HepG2 (cell line): ENCODE measurements around the gene STAP2. TPM values are rescaled to one million over a fixed set of nuclear protein-coding genes. Genes with fewer than 3 reads are reported as not detected.

Source experiments
- ATAC-seq: fragments of 200-7000 bp; cut with Tn5 transposase; 3 replicates; pipeline ENCODE4 v1.9.1; 2020; ENCODE audit warnings: mild to moderate bottlenecking, moderate library complexity
- BruUV-seq: library from RNA; stranded (reverse); fragments of 400-500 nt; replicated peaks from 2 replicates; lab custom pipeline; 2021; lab: Mats Ljungman, UMichigan
- CTCF ChIA-PET: fragments of 300-600 bp; formaldehyde crosslinking; extraction: SDS; loops from one replicate; lab custom pipeline; 2021; ENCODE audit warnings: low total read pairs, inconsistent platforms, low intra/inter-chr PET ratio; lab: Yijun Ruan, JAX
- POLR2A ChIA-PET: fragments of 350-600 bp; sonication (Branson Sonifier 250); formaldehyde crosslinking; loops from one replicate; lab custom pipeline; 2020; ENCODE audit warnings: antibody characterized with exemption, inconsistent platforms; lab: Yijun Ruan, JAX
- DNase-seq: peaks from one replicate; pipeline ENCODE4 v3.0.0-alpha.2; 2015; ENCODE audit warnings: low spot score
- FAIRE-seq: peaks from 3 replicates; lab custom pipeline; 2011; peaks lifted over from hg19 to GRCh38; lab: Jason Lieb, UNC
- H2AFZ ChIP-seq: one replicate; pipeline ENCODE4 v1.6.1; 2011; ENCODE audit warnings: low read length, inconsistent platforms
- H3K27ac ChIP-seq: fragments of 300-600 bp; 3 replicates; pipeline ENCODE4 v1.8.0; 2011; ENCODE audit warnings: mixed run types, mild to moderate bottlenecking, mixed read lengths, low read length, inconsistent platforms; ENCODE audit not compliant: insufficient read depth; ENCODE audit errors: extremely low read length
- H3K27me3 ChIP-seq, 2 experiments: fragments of 200-600 bp in 1 of 2; 2 replicates in 1 of 2; 3 replicates in 1 of 2; pipeline versions ENCODE4 v1.6.0 to v1.8.0; 2011; ENCODE audit warnings: low read length in 2 of 2, mild to moderate bottlenecking in 2 of 2, moderate library complexity in 2 of 2, inconsistent platforms in 1 of 2; ENCODE audit not compliant: insufficient read depth in 2 of 2, control insufficient read depth in 1 of 2
- H3K36me3 ChIP-seq, 2 experiments: fragments of 200-600 bp in 1 of 2; replicated peaks in 1 of 2; 2 replicates in 1 of 2; 3 replicates in 1 of 2; pipeline versions ENCODE4 v1.5.1 to v1.8.0; 2011; ENCODE audit warnings: low read length in 2 of 2, inconsistent platforms in 1 of 2; ENCODE audit not compliant: insufficient read depth in 2 of 2, control insufficient read depth in 1 of 2
- H3K4me1 ChIP-seq: 2 replicates; pipeline ENCODE4 v1.5.1; 2012; ENCODE audit warnings: low read length, inconsistent platforms; ENCODE audit not compliant: insufficient read depth
- H3K4me2 ChIP-seq: 2 replicates; pipeline ENCODE4 v1.6.0; 2011; ENCODE audit warnings: low read depth, low read length, inconsistent platforms
- H3K4me3 ChIP-seq, 3 experiments: fragments of 200-600 bp in 1 of 3; sonication (generic), shearing (Covaris generic) in 1 of 3; replicated peaks in 1 of 3; 2 replicates each; pipeline ENCODE4 v1.5.1; 2011 to 2016; ENCODE audit warnings: low read length in 3 of 3, inconsistent platforms in 2 of 3, low read depth in 2 of 3, mild to moderate bottlenecking in 2 of 3, control low read depth in 1 of 3, mixed read lengths in 1 of 3; ENCODE audit not compliant: insufficient read depth in 1 of 3
- H3K79me2 ChIP-seq: one replicate; pipeline ENCODE4 v1.6.1; 2011; ENCODE audit warnings: low read length, inconsistent platforms; ENCODE audit not compliant: insufficient read depth
- H3K9ac ChIP-seq: 2 replicates; pipeline ENCODE4 v1.6.0; 2011; ENCODE audit warnings: mild to moderate bottlenecking, low read depth, low read length, inconsistent platforms; ENCODE audit not compliant: insufficient read depth
- H3K9me3 ChIP-seq: 2 replicates; pipeline ENCODE4 v1.5.1; 2012; ENCODE audit warnings: mild to moderate bottlenecking, low read length
- H4K20me1 ChIP-seq: 2 replicates; pipeline ENCODE4 v1.6.0; 2011; ENCODE audit warnings: inconsistent platforms, mild to moderate bottlenecking, low read length, moderate library complexity; ENCODE audit not compliant: insufficient read depth
- HNRNPL ChIP-seq: fragments of 200-400 bp; formaldehyde crosslinking; IDR thresholded peaks from 2 replicates; pipeline ENCODE4 v1.6.1; 2017; ENCODE audit warnings: mild to moderate bottlenecking, low read depth, low read length
- MEIS1 ChIP-seq: sonication (generic); formaldehyde crosslinking; IDR thresholded peaks from 2 replicates; pipeline ENCODE4 v1.9.0; 2021; ENCODE audit warnings: mild to moderate bottlenecking, missing genetic modification reagents, moderate library complexity, borderline replicate concordance
- POGK ChIP-seq: sonication (generic); formaldehyde crosslinking; conservative IDR thresholded peaks from 2 replicates; pipeline ENCODE4 v1.8.0; 2022; ENCODE audit warnings: mild to moderate bottlenecking, moderate library complexity, missing genetic modification reagents
- ZNF121 ChIP-seq: sonication (generic); formaldehyde crosslinking; IDR thresholded peaks from 2 replicates; pipeline ENCODE4 v1.5.0; 2020; ENCODE audit warnings: mild to moderate bottlenecking, missing genetic modification reagents
- WGBS: methylation state at CpG from one replicate; pipeline ENCODE4 v1.1.6; 2017; ENCODE audit warnings: low lambda C conversion rate; 5-methylcytosine and 5-hydroxymethylcytosine counted together
- in situ Hi-C: cut with HindIII; loops from 2 replicates; pipeline ENCODE4 v1.10.0; 2017; ENCODE audit warnings: low pct_unique_long_range_greater_than_20kb; ENCODE audit not compliant: extremely low pct_ligation_motif_present
- intact Hi-C: fragments of 100-400 bp; cut with micrococcal nuclease; formaldehyde crosslinking; loops from one replicate; pipeline ENCODE4 v1.10.0; 2022; ENCODE audit not compliant: unreplicated experiment
- polyA plus RNA-seq, 8 experiments: library from polyadenylated mRNA; depleted of rRNA in 3 of 8; stranded (reverse) in 7 of 8; unstranded in 1 of 8; fragments of >200 nt; fragmentation: Illumina TruSeq in 4 of 8; extraction: Trizol in 4 of 8; gene quantifications; 2 replicates each; pipeline versions ENCODE4 v1.2.1 to v1.2.3, GENCODE V29; 2011 to 2016; ENCODE audit warnings: low read depth in 4 of 8, missing spikeins in 1 of 8, mixed read lengths in 1 of 8; ENCODE audit not compliant: insufficient read depth in 1 of 8
- total RNA-seq, 5 experiments: library from RNA; depleted of rRNA; stranded (reverse); fragments of >200 nt; fragmentation: Illumina TruSeq; extraction: Trizol; gene quantifications; 2 replicates each; pipeline ENCODE4 v1.2.3, GENCODE V29; 2016; ENCODE audit warnings: low read depth in 1 of 5

The STAP2 gene
- total and polyA plus RNA-seq, 2 of the 13 experiments (the other 11 are each of a cell fraction or from before 2014, with no cell fraction given), result 39.0 to 43.7 TPM

DNA sequence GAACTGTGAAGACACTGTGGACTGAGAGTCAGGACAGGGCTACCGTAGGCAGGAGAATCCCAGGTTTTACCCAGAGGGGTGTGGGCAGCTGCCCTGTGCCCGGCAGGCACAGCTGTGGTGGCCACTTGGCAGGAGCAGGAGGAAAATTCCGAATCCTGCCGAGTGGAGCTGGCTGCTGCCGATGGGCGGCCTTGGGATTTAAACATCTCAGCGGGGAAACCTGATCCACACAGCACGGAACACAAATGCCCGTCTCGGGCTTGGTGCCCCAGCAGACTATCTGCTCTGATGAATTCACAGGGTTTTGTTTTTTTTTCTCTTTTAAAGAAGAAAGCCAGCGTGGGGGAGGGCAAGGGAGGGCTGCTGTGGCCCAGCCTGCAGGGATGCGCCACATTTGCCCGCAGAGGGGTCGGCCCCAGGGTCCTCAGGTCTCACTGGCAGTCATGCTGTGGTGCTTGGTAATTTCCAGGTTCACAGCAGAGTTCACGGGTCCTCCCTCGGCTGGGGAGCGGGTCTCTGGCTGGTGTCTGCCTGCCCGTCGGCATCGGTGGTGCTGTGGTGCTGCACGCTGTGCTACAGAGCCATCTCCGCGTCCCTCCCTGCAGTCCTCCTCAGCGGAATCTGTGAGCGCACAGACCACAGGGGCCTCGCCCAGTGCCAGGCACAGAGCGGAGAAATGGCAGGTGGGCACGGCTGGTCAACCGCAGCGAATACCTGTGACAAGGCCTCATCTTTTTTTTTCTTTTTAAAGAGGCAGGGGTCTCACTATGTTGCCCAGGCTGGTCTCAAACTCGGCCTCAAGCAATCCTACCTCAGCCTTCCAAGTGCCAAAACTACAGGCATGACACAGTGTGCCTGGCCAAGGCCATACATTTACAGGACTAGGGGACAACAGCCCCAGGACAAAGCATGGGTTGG lies 32.9 kb upstream of the STAP2 start:
- Histone ChIP-seq H3K79me2 (peaks cover 51% of the 10 kb centered on the region), H3K4me2 (no peak overlapping the region)
- ATAC-seq (no peak), DNase-seq (no peak)
- TF ChIP-seq ZNF121 (0 out of 2 replicates have a peak, but pooled peaks have one; percentile 55), HNRNPL (0 out of 2 replicates have a peak, but pooled peaks have one; percentile 60), MEIS1 (CRISPR knock-in tag) (no peak), POGK (no peak)
- TF ChIP-seq, all 625 proteins: peak for 2
- ChIA-PET CTCF (no interaction called here), POLR2A (no interaction called here)
- no peak overlapping the region for H3K4me3 ChIP-seq
- H4K20me1 ChIP-seq, result no peaks in the 10 kb centered on the region; the same call in 1 of the 2 replicates
- peaks cover 12 to 29% of the 10 kb centered on the region in 2 experiments; a peak in 4 of 5 replicates for H3K36me3 ChIP-seq
- intact Hi-C loops (no loop called here), in situ Hi-C loops (no loop called here)
- BruUV-seq, result no TSS peak
- WGBS, result 94% methylated on average over 24 of the region's 31 CpGs
- no peaks in the 10 kb centered on the region for H3K9me3 ChIP-seq
- H3K9ac ChIP-seq, result no peak overlapping the region
- peaks cover 31% of the 10 kb centered on the region for H3K4me1 ChIP-seq
- no peak overlapping the region for H2AFZ ChIP-seq
- no peaks in the 10 kb centered on the region for H3K27me3 ChIP-seq
- no peak overlapping the region for H3K27ac ChIP-seq
- FAIRE-seq, result no peak
